ENCODE measurements around the gene GRIN2A. TPM values are rescaled to one million over a fixed set of nuclear protein-coding genes. Genes with fewer than 3 reads are reported as not detected.

The GRIN2A gene
- total and polyA plus RNA-seq, 2 of the 8 experiments (the other 6 are each of a cell fraction or from before 2014, with no cell fraction given): 0.18 to 1.8 TPM

- TF ChIP-seq SRF (IDR thresholded peaks at IDR 0.05; ENCODE audit: low read depth, low read length) (no peak), SIRT6 (IDR thresholded peaks at IDR 0.05; ENCODE audit: low read length) (no peak), NRF1 (IDR thresholded peaks at IDR 0.05; ENCODE audit: low read depth, low read length) (no peak), SP4 (IDR thresholded peaks at IDR 0.05; ENCODE audit: low read length) (no peak), PHF8 (conservative IDR thresholded peaks at IDR 0.05; ENCODE audit: low read depth, low read length) (no peak)
Observed at GRCh38 chr16:9862327-9862726, 319.9 kb downstream of the GRIN2A start (continued).
